GM21526 (cell line): ENCODE measurements around the gene CCNA2.

Experiments used
- ATAC-seq: cut with Tn5 transposase; IDR thresholded peaks from one replicate; pipeline ENCODE4 v1.9.1; 2021; ENCODE audit warnings: moderate library complexity; ENCODE audit not compliant: unreplicated experiment, low FRiP score

Gene CCNA2

GRCh38 chr4:121823505-121824170 is at the start of gene CCNA2:
Gene CCNA2 (minus strand): TSS chr4:121823883. CDS start chr4:121823628, 255 bp downstream.
- ATAC-seq, result peak; percentile 90

GRCh38 chr4:121869841-121870822 is 46.4 kb upstream of the CCNA2 start, which contains the start of gene BBS7:
Gene BBS7 (minus strand): TSS chr4:121870474. CDS start chr4:121870313, 161 bp downstream.
- ATAC-seq, result peak; percentile 99

- ATAC-seq, result no peak
These were observed 40.1 kb upstream of the CCNA2 start for GRCh38 chr4:121863799-121864198.

GRCh38 chr4:121861426-121861825 is 37.7 kb upstream of the CCNA2 start:
- ATAC-seq, result no peak

- no peak for ATAC-seq
These were observed 36.4 kb upstream of the CCNA2 start for GRCh38 chr4:121860121-121860520.

GRCh38 chr4:121851354-121851753 is 27.7 kb upstream of the CCNA2 start:
- ATAC-seq, result no peak

- no peak for ATAC-seq
These were observed 23.0 kb upstream of the CCNA2 start for GRCh38 chr4:121846662-121847061.

GRCh38 chr4:121842862-121843261 is 19.2 kb upstream of the CCNA2 start:
- no peak for ATAC-seq

GRCh38 chr4:121838136-121838535 is 14.5 kb upstream of the CCNA2 start:
- no peak for ATAC-seq

- no peak for ATAC-seq
These were observed 5.8 kb upstream of the CCNA2 start for GRCh38 chr4:121829511-121829910.

GRCh38 chr4:121827853-121828252 is 4.2 kb upstream of the CCNA2 start:
- no peak for ATAC-seq

GRCh38 chr4:121824950-121825349 is 1.3 kb upstream of the CCNA2 start:
- no peak for ATAC-seq

- ATAC-seq, result peak; percentile 1
These were observed 466 bp upstream of the CCNA2 start for GRCh38 chr4:121824171-121824527.

GRCh38 chr4:121822796-121823504 is 733 bp downstream of the CCNA2 start:
- ATAC-seq, result peak; percentile 52

GRCh38 chr4:121822047-121822446 is 1.6 kb downstream of the CCNA2 start:
- ATAC-seq, result no peak

GRCh38 chr4:121819216-121819965 is 4.3 kb downstream of the CCNA2 start:
- no peak for ATAC-seq

- ATAC-seq, result no peak
These were observed 5.5 kb downstream of the CCNA2 start for GRCh38 chr4:121818215-121818614.

GRCh38 chr4:121817701-121818100 is 6.0 kb downstream of the CCNA2 start:
- no peak for ATAC-seq

- ATAC-seq, result no peak
These were observed 6.7 kb downstream of the CCNA2 start for GRCh38 chr4:121817006-121817405.

GRCh38 chr4:121814756-121815155 is 8.9 kb downstream of the CCNA2 start:
- no peak for ATAC-seq
